HepG2 (cell line): ENCODE data around the gene GALNT15. TPM values are rescaled to one million over a fixed set of nuclear protein-coding genes. Genes with fewer than 3 reads are reported as not detected.

Source experiments
- ATAC-seq: fragments of 200-7000 bp; cut with Tn5 transposase; 3 replicates; pipeline ENCODE4 v1.9.1; 2020; ENCODE audit warnings: mild to moderate bottlenecking, moderate library complexity
- BruUV-seq: library from RNA; stranded (reverse); fragments of 400-500 nt; replicated peaks from 2 replicates; lab custom pipeline; 2021; lab: Mats Ljungman, UMichigan
- CTCF ChIA-PET: fragments of 300-600 bp; formaldehyde crosslinking; extraction: SDS; loops from one replicate; lab custom pipeline; 2021; ENCODE audit warnings: low total read pairs, inconsistent platforms, low intra/inter-chr PET ratio; lab: Yijun Ruan, JAX
- POLR2A ChIA-PET: fragments of 350-600 bp; sonication (Branson Sonifier 250); formaldehyde crosslinking; loops from one replicate; lab custom pipeline; 2020; ENCODE audit warnings: antibody characterized with exemption, inconsistent platforms; lab: Yijun Ruan, JAX
- DNase-seq: peaks from one replicate; pipeline ENCODE4 v3.0.0-alpha.2; 2015; ENCODE audit warnings: low spot score
- FAIRE-seq: peaks from 3 replicates; lab custom pipeline; 2011; peaks lifted over from hg19 to GRCh38; lab: Jason Lieb, UNC
- H2AFZ ChIP-seq: one replicate; pipeline ENCODE4 v1.6.1; 2011; ENCODE audit warnings: low read length, inconsistent platforms
- H3K27ac ChIP-seq: fragments of 300-600 bp; 3 replicates; pipeline ENCODE4 v1.8.0; 2011; ENCODE audit warnings: mixed run types, mild to moderate bottlenecking, mixed read lengths, low read length, inconsistent platforms; ENCODE audit not compliant: insufficient read depth; ENCODE audit errors: extremely low read length
- H3K27me3 ChIP-seq, 2 experiments: fragments of 200-600 bp in 1 of 2; 2 replicates in 1 of 2; 3 replicates in 1 of 2; pipeline versions ENCODE4 v1.6.0 to v1.8.0; 2011; ENCODE audit warnings: low read length in 2 of 2, mild to moderate bottlenecking in 2 of 2, moderate library complexity in 2 of 2, inconsistent platforms in 1 of 2; ENCODE audit not compliant: insufficient read depth in 2 of 2, control insufficient read depth in 1 of 2
- H3K36me3 ChIP-seq, 2 experiments: fragments of 200-600 bp in 1 of 2; replicated peaks in 1 of 2; 2 replicates in 1 of 2; 3 replicates in 1 of 2; pipeline versions ENCODE4 v1.5.1 to v1.8.0; 2011; ENCODE audit warnings: low read length in 2 of 2, inconsistent platforms in 1 of 2; ENCODE audit not compliant: insufficient read depth in 2 of 2, control insufficient read depth in 1 of 2
- H3K4me1 ChIP-seq: 2 replicates; pipeline ENCODE4 v1.5.1; 2012; ENCODE audit warnings: low read length, inconsistent platforms; ENCODE audit not compliant: insufficient read depth
- H3K4me2 ChIP-seq: 2 replicates; pipeline ENCODE4 v1.6.0; 2011; ENCODE audit warnings: low read depth, low read length, inconsistent platforms
- H3K4me3 ChIP-seq, 3 experiments: fragments of 200-600 bp in 1 of 3; sonication (generic), shearing (Covaris generic) in 1 of 3; replicated peaks in 1 of 3; 2 replicates each; pipeline ENCODE4 v1.5.1; 2011 to 2016; ENCODE audit warnings: low read length in 3 of 3, inconsistent platforms in 2 of 3, low read depth in 2 of 3, mild to moderate bottlenecking in 2 of 3, control low read depth in 1 of 3, mixed read lengths in 1 of 3; ENCODE audit not compliant: insufficient read depth in 1 of 3
- H3K79me2 ChIP-seq: one replicate; pipeline ENCODE4 v1.6.1; 2011; ENCODE audit warnings: low read length, inconsistent platforms; ENCODE audit not compliant: insufficient read depth
- H3K9ac ChIP-seq: 2 replicates; pipeline ENCODE4 v1.6.0; 2011; ENCODE audit warnings: mild to moderate bottlenecking, low read depth, low read length, inconsistent platforms; ENCODE audit not compliant: insufficient read depth
- H3K9me3 ChIP-seq: 2 replicates; pipeline ENCODE4 v1.5.1; 2012; ENCODE audit warnings: mild to moderate bottlenecking, low read length
- H4K20me1 ChIP-seq: 2 replicates; pipeline ENCODE4 v1.6.0; 2011; ENCODE audit warnings: inconsistent platforms, mild to moderate bottlenecking, low read length, moderate library complexity; ENCODE audit not compliant: insufficient read depth
- CSRNP1 ChIP-seq: sonication (generic); formaldehyde crosslinking; IDR thresholded peaks from 2 replicates; pipeline ENCODE4 v1.8.1; 2023; ENCODE audit warnings: mild to moderate bottlenecking, missing genetic modification reagents
- SCMH1 ChIP-seq: sonication (generic); formaldehyde crosslinking; IDR thresholded peaks from 2 replicates; pipeline ENCODE4 v1.9.0; 2021; ENCODE audit warnings: missing genetic modification reagents, mild to moderate bottlenecking, borderline replicate concordance
- THYN1 ChIP-seq: sonication (generic); formaldehyde crosslinking; IDR thresholded peaks from 2 replicates; pipeline ENCODE4 v1.8.1; 2023; ENCODE audit warnings: low read depth, mild to moderate bottlenecking, moderate library complexity, missing genetic modification reagents, borderline replicate concordance
- TRAFD1 ChIP-seq: sonication (generic); formaldehyde crosslinking; IDR thresholded peaks from 2 replicates; pipeline ENCODE4 v1.5.1; 2020; ENCODE audit warnings: missing genetic modification reagents, mild to moderate bottlenecking, borderline replicate concordance
- ZKSCAN1 ChIP-seq: fragments of 150-350 bp; IDR thresholded peaks from 2 replicates; pipeline ENCODE4 v1.6.1; 2014; ENCODE audit warnings: low read length
- ZNF572 ChIP-seq: sonication (generic); formaldehyde crosslinking; IDR thresholded peaks from 2 replicates; pipeline ENCODE4 v1.5.1; 2020; ENCODE audit warnings: mild to moderate bottlenecking, missing genetic modification reagents
- ZNF670 ChIP-seq: sonication (generic); formaldehyde crosslinking; IDR thresholded peaks from 2 replicates; pipeline ENCODE4 v1.8.0; 2022; ENCODE audit warnings: mild to moderate bottlenecking, missing genetic modification reagents, borderline replicate concordance
- ZNF687 ChIP-seq: sonication (generic); formaldehyde crosslinking; IDR thresholded peaks from 2 replicates; pipeline ENCODE4 v1.5.1; 2020; ENCODE audit warnings: mild to moderate bottlenecking, missing genetic modification reagents, moderate library complexity
- ZNF879 ChIP-seq: sonication (generic); formaldehyde crosslinking; IDR thresholded peaks from 2 replicates; pipeline ENCODE4 v1.8.1; 2023; ENCODE audit warnings: missing genetic modification reagents
- WGBS: methylation state at CpG from one replicate; pipeline ENCODE4 v1.1.6; 2017; ENCODE audit warnings: low lambda C conversion rate; 5-methylcytosine and 5-hydroxymethylcytosine counted together
- in situ Hi-C: cut with HindIII; loops from 2 replicates; pipeline ENCODE4 v1.10.0; 2017; ENCODE audit warnings: low pct_unique_long_range_greater_than_20kb; ENCODE audit not compliant: extremely low pct_ligation_motif_present
- intact Hi-C: fragments of 100-400 bp; cut with micrococcal nuclease; formaldehyde crosslinking; loops from one replicate; pipeline ENCODE4 v1.10.0; 2022; ENCODE audit not compliant: unreplicated experiment
- polyA plus RNA-seq, 8 experiments: library from polyadenylated mRNA; depleted of rRNA in 3 of 8; stranded (reverse) in 7 of 8; unstranded in 1 of 8; fragments of >200 nt; fragmentation: Illumina TruSeq in 4 of 8; extraction: Trizol in 4 of 8; gene quantifications; 2 replicates each; pipeline versions ENCODE4 v1.2.1 to v1.2.3, GENCODE V29; 2011 to 2016; ENCODE audit warnings: low read depth in 4 of 8, missing spikeins in 1 of 8, mixed read lengths in 1 of 8; ENCODE audit not compliant: insufficient read depth in 1 of 8
- total RNA-seq, 5 experiments: library from RNA; depleted of rRNA; stranded (reverse); fragments of >200 nt; fragmentation: Illumina TruSeq; extraction: Trizol; gene quantifications; 2 replicates each; pipeline ENCODE4 v1.2.3, GENCODE V29; 2016; ENCODE audit warnings: low read depth in 1 of 5

Gene GALNT15
- total and polyA plus RNA-seq, 2 of the 13 experiments (the other 11 are each of a cell fraction or from before 2014, with no cell fraction given): 0.02 to 0.04 TPM

- ChIA-PET POLR2A (no interaction called here), CTCF (no interaction called here)
- Histone ChIP-seq H3K4me1 (no peaks in the 10 kb centered on the region), H3K27me3 (peaks cover 0 to 8% of the 10 kb centered on the region in 2 experiments; a peak in 2 of 5 replicates), H3K36me3 (no peaks in the 10 kb centered on the region), H3K79me2 (no peaks in the 10 kb centered on the region), H3K27ac (no peak overlapping the region), H2AFZ (no peak overlapping the region), H4K20me1 (no peaks in the 10 kb centered on the region), H3K4me2 (no peak overlapping the region), H3K4me3 (no peak overlapping the region), H3K9ac (no peak overlapping the region), H3K9me3 (peaks cover 9% of the 10 kb centered on the region; the same call in 1 of the 2 replicates)
- FAIRE-seq (no peak), ATAC-seq (no peak), DNase-seq (no peak)
- TF ChIP-seq ZNF879 (CRISPR knock-in tag): no peak
- no peak for TF ChIP-seq TRAFD1 (CRISPR knock-in tag)
- TF ChIP-seq CSRNP1: no peak
- TF ChIP-seq ZNF687 (CRISPR knock-in tag): no peak
- TF ChIP-seq SCMH1 (CRISPR knock-in tag): no peak
- no peak for TF ChIP-seq ZNF670 (CRISPR knock-in tag)
- no peak for TF ChIP-seq THYN1 (CRISPR knock-in tag)
- no peak for TF ChIP-seq ZKSCAN1
- no peak for TF ChIP-seq ZNF572
- in situ Hi-C loops: no loop called here
- intact Hi-C loops: no loop called here
- WGBS: 5% methylated on average over 2 of the region's 2 CpGs
- no TSS peak for BruUV-seq
Observed at GRCh38 chr3:16146015-16146730, 28.3 kb upstream of the GALNT15 start.
